Liver (tissue), 9 donors: ENCODE data around the gene AOPEP. TPM values are rescaled to one million over a fixed set of nuclear protein-coding genes. Genes with fewer than 3 reads are reported as not detected.

ENCODE experiments used
- DNase-seq: peaks from one replicate; pipeline ENCODE4 v3.0.0-alpha.2; 2017; ENCODE audit warnings: low spot score
- H3K27ac ChIP-seq, 2 donors: one replicate each; pipeline ENCODE4 v1.7.0; 2013; ENCODE audit warnings: inconsistent platforms in 2 of 2, low read length in 2 of 2, control low read depth in 1 of 2, low read depth in 1 of 2, mild to moderate bottlenecking in 1 of 2
- H3K27me3 ChIP-seq, 4 donors: one replicate each; pipeline versions ENCODE4 v1.6.1 to v1.7.0; 2013; ENCODE audit warnings: low read length in 3 of 4, inconsistent platforms in 1 of 4, mild to moderate bottlenecking in 1 of 4, moderate library complexity in 1 of 4; ENCODE audit not compliant: control insufficient read depth in 4 of 4, insufficient read depth in 4 of 4
- H3K36me3 ChIP-seq, 4 donors: one replicate each; pipeline versions ENCODE4 v1.6.1 to v1.7.0; 2013; ENCODE audit warnings: low read length in 3 of 4, mild to moderate bottlenecking in 3 of 4, low read depth in 1 of 4, moderate library complexity in 1 of 4; ENCODE audit not compliant: control insufficient read depth in 4 of 4, insufficient read depth in 3 of 4
- H3K4me1 ChIP-seq, 4 donors: one replicate each; pipeline versions ENCODE4 v1.6.1 to v1.7.0; 2013; ENCODE audit warnings: low read length in 3 of 4, mild to moderate bottlenecking in 3 of 4, moderate library complexity in 1 of 4; ENCODE audit not compliant: control insufficient read depth in 4 of 4, insufficient read depth in 4 of 4
- H3K4me3 ChIP-seq, 3 donors: one replicate each; pipeline versions ENCODE4 v1.6.1 to v1.7.0; 2013; ENCODE audit warnings: low read length in 3 of 3, control low read depth in 1 of 3, low read depth in 1 of 3, mild to moderate bottlenecking in 1 of 3
- H3K9ac ChIP-seq, 2 donors: one replicate each; pipeline ENCODE4 v1.7.0; 2013; ENCODE audit warnings: low read length in 2 of 2, mild to moderate bottlenecking in 2 of 2, moderate library complexity in 2 of 2, control low read depth in 1 of 2, low read depth in 1 of 2
- H3K9me3 ChIP-seq, 4 donors: one replicate each; pipeline versions ENCODE4 v1.6.1 to v1.7.0; 2013; ENCODE audit warnings: low read length in 3 of 4; ENCODE audit not compliant: control insufficient read depth in 4 of 4
- EGR1 ChIP-seq, 2 donors: IDR thresholded peaks; 2 replicates each; pipeline ENCODE4 v1.6.1; 2016 to 2018; ENCODE audit warnings: antibody characterized with exemption in 2 of 2, low read depth in 2 of 2
- FOXA1 ChIP-seq: IDR thresholded peaks from 2 replicates; pipeline ENCODE4 v1.6.1; 2016; ENCODE audit warnings: antibody characterized with exemption
- FOXA2 ChIP-seq: IDR thresholded peaks from 2 replicates; pipeline ENCODE4 v1.6.1; 2016; ENCODE audit warnings: antibody characterized with exemption
- GABPA ChIP-seq, 2 donors: IDR thresholded peaks in 1 of 2; conservative IDR thresholded peaks in 1 of 2; 2 replicates each; pipeline ENCODE4 v1.6.1; 2016; ENCODE audit warnings: antibody characterized with exemption in 2 of 2, mild to moderate bottlenecking in 1 of 2, moderate library complexity in 1 of 2
- HNF4A ChIP-seq, 2 donors: conservative IDR thresholded peaks; 2 replicates each; pipeline ENCODE4 v1.6.1; 2016; ENCODE audit warnings: antibody characterized with exemption in 2 of 2, mild to moderate bottlenecking in 2 of 2
- HNF4G ChIP-seq: IDR thresholded peaks from 2 replicates; pipeline ENCODE4 v1.6.1; 2016; ENCODE audit warnings: antibody characterized with exemption
- MAX ChIP-seq: IDR thresholded peaks from 2 replicates; pipeline ENCODE4 v1.6.1; 2016; ENCODE audit warnings: antibody characterized with exemption
- NR2F2 ChIP-seq: IDR thresholded peaks from 2 replicates; pipeline ENCODE4 v1.6.1; 2016; ENCODE audit warnings: antibody characterized with exemption
- RAD21 ChIP-seq, 2 donors: IDR thresholded peaks; 2 replicates each; pipeline ENCODE4 v1.6.1; 2016; ENCODE audit warnings: antibody characterized with exemption in 2 of 2, mild to moderate bottlenecking in 2 of 2
- REST ChIP-seq: IDR thresholded peaks from 2 replicates; pipeline ENCODE4 v1.6.1; 2016; ENCODE audit warnings: antibody characterized with exemption, mild to moderate bottlenecking
- RXRA ChIP-seq, 2 donors: IDR thresholded peaks; 2 replicates each; pipeline ENCODE4 v1.6.1; 2017 to 2018; ENCODE audit warnings: antibody characterized with exemption in 2 of 2, mild to moderate bottlenecking in 1 of 2
- SP1 ChIP-seq: IDR thresholded peaks from 2 replicates; pipeline ENCODE4 v1.6.1; 2018; ENCODE audit warnings: antibody characterized with exemption, mild to moderate bottlenecking
- TAF1 ChIP-seq: conservative IDR thresholded peaks from 2 replicates; pipeline ENCODE4 v1.6.1; 2016; ENCODE audit warnings: antibody characterized with exemption, mild to moderate bottlenecking
- WGBS: extraction: QIAGEN DNeasy Blood & Tissue Kit; methylation state at CpG from one replicate; pipeline ENCODE4 v1.1.7; 2013; 5-methylcytosine and 5-hydroxymethylcytosine counted together
- polyA plus RNA-seq, 2 donors: library from polyadenylated mRNA; stranded (reverse) in 1 of 2; unstranded in 1 of 2; fragments of 200-250 nt in 1 of 2; fragments of >200 nt in 1 of 2; fragmentation: Nextera tagmentation in 1 of 2; extraction: Ambion mirVana in 1 of 2; gene quantifications; one replicate each; pipeline versions ENCODE4 v1.2.1 to v1.2.3, GENCODE V29; 2013 to 2015
- total RNA-seq, 2 donors: library from RNA; depleted of rRNA; stranded (reverse); fragments of >200 nt; gene quantifications; one replicate each; pipeline ENCODE4 v1.2.3, GENCODE V29; 2014
- TF ChIP-seq, protein P1 (sequence below): IDR thresholded peaks from 2 replicates; pipeline ENCODE4 v1.6.1; 2016; ENCODE audit warnings: antibody characterized with exemption
- TF ChIP-seq, protein P2 (sequence below): fragments of 150-350 bp; IDR thresholded peaks from 2 replicates; pipeline ENCODE4 v1.5.1; 2017; ENCODE audit warnings: improper control_type of control experiment, low read depth, low read length; ENCODE audit not compliant: missing input control
- TF ChIP-seq, protein P3 (sequence below): IDR thresholded peaks from 2 replicates; pipeline ENCODE4 v1.6.1; 2016; ENCODE audit warnings: antibody characterized with exemption
- donor health status: healthy.
- donor health status: healthy.
- donor health status: healthy.
- donor health status: healthy.
- donor health status: healthy.

Gene AOPEP
- total and polyA plus RNA-seq, 4 donors, result 22.2 to 77.1 (median 34.8) TPM

DNA sequence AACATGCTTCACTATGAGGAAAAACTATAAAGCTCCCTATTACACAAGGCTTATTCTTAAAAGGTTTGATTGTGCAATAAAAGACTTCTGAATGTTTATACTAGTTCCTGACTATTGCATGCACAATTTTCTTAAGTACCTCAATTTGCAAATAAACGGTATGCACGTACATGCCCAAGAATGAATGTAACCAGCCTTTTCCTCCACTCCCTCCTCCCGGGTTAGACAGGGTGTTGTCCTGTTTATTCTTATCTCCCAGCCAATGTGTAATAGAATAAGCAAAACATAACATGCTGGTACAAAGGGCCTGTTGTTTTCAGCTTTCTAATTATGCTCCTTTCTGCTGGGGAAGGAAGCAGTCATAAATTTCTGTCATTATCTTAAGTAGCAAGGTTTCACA lies 79.1 kb downstream of the AOPEP start:
- H3K9ac ChIP-seq, result peak overlapping the region in 1 of 2 donors; percentile 63
- 47% methylated on average over 3 of the region's 3 CpGs for WGBS

DNA sequence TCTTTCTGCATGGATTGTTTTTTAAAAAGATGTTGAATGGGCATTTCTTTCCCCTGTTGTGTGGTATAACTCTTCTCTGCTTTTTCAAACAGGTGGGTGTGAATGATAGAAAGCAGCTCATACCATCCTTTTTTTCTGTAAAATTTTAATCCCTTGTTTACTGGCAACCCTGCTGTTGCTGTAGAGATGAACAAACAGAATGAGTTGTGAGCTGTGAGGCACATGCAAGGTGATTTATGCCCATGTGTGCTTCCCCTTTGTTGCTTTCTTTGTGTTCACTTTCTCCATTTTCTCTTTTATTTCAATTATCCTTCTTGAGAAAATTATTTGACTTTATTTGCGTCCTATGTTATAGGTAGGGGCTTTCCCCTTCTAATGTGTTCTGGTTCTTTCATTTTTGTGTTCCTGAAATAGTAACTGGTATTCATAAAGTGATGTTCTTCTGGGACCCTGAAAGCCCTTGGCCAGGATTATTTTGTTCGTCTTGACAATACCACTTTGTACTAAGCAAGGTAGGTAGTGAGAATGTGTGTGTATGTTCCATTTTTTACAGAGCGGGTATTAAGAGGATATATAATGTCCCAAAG lies 79.9 kb downstream of the AOPEP start:
- H3K9me3 ChIP-seq, result no peaks in the 10 kb centered on the region
- peaks cover 0 to 5% (median 0%) of the 10 kb centered on the region in 4 donors for H3K36me3 ChIP-seq
- WGBS, result 97% methylated on average over 3 of the region's 3 CpGs
- peak overlapping the region in 1 of 2 donors; percentile 63 for H3K9ac ChIP-seq
- H3K4me1 ChIP-seq, result peaks cover 0 to 3% (median 0%) of the 10 kb centered on the region in 4 donors
- H3K27me3 ChIP-seq, result no peaks in the 10 kb centered on the region
- DNase-seq, result no peak
- H3K4me3 ChIP-seq, result no peak overlapping the region
- peak overlapping the region in 1 of 2 donors; percentile 22 for H3K27ac ChIP-seq
- no peak for TF ChIP-seq TAF1
- TF ChIP-seq MAX, result no peak

More for the DNA sequence above, 79.1 kb downstream of the AOPEP start:
- no peak for TF ChIP-seq GABPA (IDR thresholded peaks at IDR 0.05 in 1 of 2, conservative IDR thresholded peaks at IDR 0.05 in 1 of 2)
- TF ChIP-seq FOXA2, result no peak
- no peak for TF ChIP-seq EGR1 (IDR thresholded peaks at IDR 0.05; ENCODE audit: low read depth in 2 of 2)
- TF ChIP-seq, protein P1, sequence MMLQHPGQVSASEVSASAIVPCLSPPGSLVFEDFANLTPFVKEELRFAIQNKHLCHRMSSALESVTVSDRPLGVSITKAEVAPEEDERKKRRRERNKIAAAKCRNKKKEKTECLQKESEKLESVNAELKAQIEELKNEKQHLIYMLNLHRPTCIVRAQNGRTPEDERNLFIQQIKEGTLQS, result no peak
- no peak for TF ChIP-seq RAD21 (IDR thresholded peaks at IDR 0.05)
- peaks cover 0 to 3% (median 0%) of the 10 kb centered on the region in 4 donors for H3K4me1 ChIP-seq
- no peaks in the 10 kb centered on the region for H3K27me3 ChIP-seq
- DNase-seq, result no peak
- no peak overlapping the region for H3K4me3 ChIP-seq
- H3K27ac ChIP-seq, result peak overlapping the region in 1 of 2 donors; percentile 19
- H3K36me3 ChIP-seq, result peaks cover 0 to 5% (median 0%) of the 10 kb centered on the region in 4 donors
- H3K9me3 ChIP-seq, result no peaks in the 10 kb centered on the region

DNA sequence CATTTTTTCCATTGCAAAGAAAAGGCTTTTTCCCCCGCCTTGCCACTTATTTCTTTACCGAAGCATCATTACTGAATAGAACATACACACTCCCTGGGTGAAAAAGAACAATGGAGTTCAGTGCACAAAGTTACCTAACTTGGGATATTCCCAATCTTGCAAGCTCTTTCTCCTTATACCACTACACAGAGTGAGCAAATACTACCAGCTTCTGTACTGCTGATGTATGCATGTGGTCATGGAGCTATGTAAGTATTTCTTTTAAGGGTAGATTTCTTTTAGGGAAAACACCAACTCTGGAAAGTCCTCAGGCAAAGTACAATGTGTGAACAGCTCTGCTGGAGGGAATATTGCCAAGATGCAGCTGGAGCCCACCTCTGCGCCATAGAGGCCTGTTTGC lies 81.1 kb downstream of the AOPEP start:
- TF ChIP-seq FOXA1 (no peak), EGR1 (IDR thresholded peaks at IDR 0.05; ENCODE audit: low read depth in 2 of 2) (no peak), GABPA (IDR thresholded peaks at IDR 0.05 in 1 of 2, conservative IDR thresholded peaks at IDR 0.05 in 1 of 2) (no peak), HNF4G (no peak), SP1 (no peak), HNF4A (conservative IDR thresholded peaks at IDR 0.05) (no peak), TAF1 (no peak), MAX (no peak), REST (no peak), RXRA (IDR thresholded peaks at IDR 0.05) (no peak), NR2F2 (no peak)
- TF ChIP-seq, protein P1, result no peak
- TF ChIP-seq, protein P2, sequence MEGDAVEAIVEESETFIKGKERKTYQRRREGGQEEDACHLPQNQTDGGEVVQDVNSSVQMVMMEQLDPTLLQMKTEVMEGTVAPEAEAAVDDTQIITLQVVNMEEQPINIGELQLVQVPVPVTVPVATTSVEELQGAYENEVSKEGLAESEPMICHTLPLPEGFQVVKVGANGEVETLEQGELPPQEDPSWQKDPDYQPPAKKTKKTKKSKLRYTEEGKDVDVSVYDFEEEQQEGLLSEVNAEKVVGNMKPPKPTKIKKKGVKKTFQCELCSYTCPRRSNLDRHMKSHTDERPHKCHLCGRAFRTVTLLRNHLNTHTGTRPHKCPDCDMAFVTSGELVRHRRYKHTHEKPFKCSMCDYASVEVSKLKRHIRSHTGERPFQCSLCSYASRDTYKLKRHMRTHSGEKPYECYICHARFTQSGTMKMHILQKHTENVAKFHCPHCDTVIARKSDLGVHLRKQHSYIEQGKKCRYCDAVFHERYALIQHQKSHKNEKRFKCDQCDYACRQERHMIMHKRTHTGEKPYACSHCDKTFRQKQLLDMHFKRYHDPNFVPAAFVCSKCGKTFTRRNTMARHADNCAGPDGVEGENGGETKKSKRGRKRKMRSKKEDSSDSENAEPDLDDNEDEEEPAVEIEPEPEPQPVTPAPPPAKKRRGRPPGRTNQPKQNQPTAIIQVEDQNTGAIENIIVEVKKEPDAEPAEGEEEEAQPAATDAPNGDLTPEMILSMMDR, result no peak
- TF ChIP-seq, protein P3, sequence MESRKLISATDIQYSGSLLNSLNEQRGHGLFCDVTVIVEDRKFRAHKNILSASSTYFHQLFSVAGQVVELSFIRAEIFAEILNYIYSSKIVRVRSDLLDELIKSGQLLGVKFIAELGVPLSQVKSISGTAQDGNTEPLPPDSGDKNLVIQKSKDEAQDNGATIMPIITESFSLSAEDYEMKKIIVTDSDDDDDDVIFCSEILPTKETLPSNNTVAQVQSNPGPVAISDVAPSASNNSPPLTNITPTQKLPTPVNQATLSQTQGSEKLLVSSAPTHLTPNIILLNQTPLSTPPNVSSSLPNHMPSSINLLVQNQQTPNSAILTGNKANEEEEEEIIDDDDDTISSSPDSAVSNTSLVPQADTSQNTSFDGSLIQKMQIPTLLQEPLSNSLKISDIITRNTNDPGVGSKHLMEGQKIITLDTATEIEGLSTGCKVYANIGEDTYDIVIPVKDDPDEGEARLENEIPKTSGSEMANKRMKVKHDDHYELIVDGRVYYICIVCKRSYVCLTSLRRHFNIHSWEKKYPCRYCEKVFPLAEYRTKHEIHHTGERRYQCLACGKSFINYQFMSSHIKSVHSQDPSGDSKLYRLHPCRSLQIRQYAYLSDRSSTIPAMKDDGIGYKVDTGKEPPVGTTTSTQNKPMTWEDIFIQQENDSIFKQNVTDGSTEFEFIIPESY, result no peak
- H3K4me3 ChIP-seq, result no peak overlapping the region
- DNase-seq, result no peak
- peaks cover 0 to 5% (median 0%) of the 10 kb centered on the region in 4 donors for H3K36me3 ChIP-seq
- no peaks in the 10 kb centered on the region for H3K27me3 ChIP-seq
- peaks cover 0 to 3% (median 0%) of the 10 kb centered on the region in 4 donors for H3K4me1 ChIP-seq
- H3K9me3 ChIP-seq, result no peaks in the 10 kb centered on the region
- 97% methylated on average over 3 of the region's 3 CpGs for WGBS
- H3K9ac ChIP-seq, result no peak overlapping the region
- H3K27ac ChIP-seq, result no peak overlapping the region
